K562 (cell line): ENCODE measurements around the gene ZSCAN25. TPM values are rescaled to one million over a fixed set of nuclear protein-coding genes. Genes with fewer than 3 reads are reported as not detected.

Source experiments
- ATF1 ChIP-seq, 2 experiments: fragments of 450-650 bp in 1 of 2; IDR thresholded peaks; 2 replicates each; pipeline ENCODE4 v1.6.1; 2016; ENCODE audit warnings: missing compliant biosample characterization in 1 of 2, missing genetic modification characterization in 1 of 2
- C11orf30 ChIP-seq: fragments of 450-650 bp; IDR thresholded peaks from 2 replicates; pipeline ENCODE4 v1.6.1; 2016; ENCODE audit warnings: low read depth, mild to moderate bottlenecking
- FOSL1 ChIP-seq: fragments of 200-800 bp; sonication (Bioruptor generic); conservative IDR thresholded peaks from 2 replicates; pipeline ENCODE4 v1.6.1; 2016; ENCODE audit warnings: missing genetic modification characterization, missing compliant biosample characterization
- FOXK1 ChIP-seq: sonication (generic); formaldehyde crosslinking; IDR thresholded peaks from 2 replicates; pipeline ENCODE4 v1.8.0; 2022; ENCODE audit warnings: missing genetic modification reagents, mild to moderate bottlenecking, borderline replicate concordance
- ILK ChIP-seq: fragments of 450-650 bp; IDR thresholded peaks from 2 replicates; pipeline ENCODE4 v1.6.1; 2016; ENCODE audit warnings: missing genetic modification characterization, low read depth, mild to moderate bottlenecking, missing compliant biosample characterization, moderate library complexity, borderline replicate concordance
- KHSRP ChIP-seq: fragments of 450-650 bp; IDR thresholded peaks from 2 replicates; pipeline ENCODE4 v1.6.1; 2017
- MAFG ChIP-seq: fragments of 450-650 bp; conservative IDR thresholded peaks from 2 replicates; pipeline ENCODE4 v1.6.1; 2016; ENCODE audit warnings: missing genetic modification characterization, missing compliant biosample characterization
- MLX ChIP-seq, 2 experiments: fragments of 450-650 bp in 1 of 2; sonication (generic) in 1 of 2; formaldehyde crosslinking; conservative IDR thresholded peaks; 2 replicates each; pipeline versions ENCODE4 v1.4.0 to v1.8.1; 2020 to 2022; ENCODE audit warnings: mild to moderate bottlenecking in 1 of 2, missing genetic modification reagents in 1 of 2
- NR1H2 ChIP-seq: sonication (generic); formaldehyde crosslinking; IDR thresholded peaks from 2 replicates; pipeline ENCODE4 v1.4.0; 2020; ENCODE audit warnings: mild to moderate bottlenecking, missing genetic modification reagents
- PREB ChIP-seq: sonication (generic); formaldehyde crosslinking; IDR thresholded peaks from 2 replicates; pipeline ENCODE4 v1.8.1; 2023; ENCODE audit warnings: mild to moderate bottlenecking, missing genetic modification reagents
- RB1 ChIP-seq: fragments of 450-650 bp; IDR thresholded peaks from 2 replicates; pipeline ENCODE4 v1.6.1; 2017; ENCODE audit warnings: low read depth, mild to moderate bottlenecking
- RBM22 ChIP-seq: fragments of 200-400 bp; formaldehyde crosslinking; IDR thresholded peaks from 2 replicates; pipeline ENCODE4 v1.6.1; 2018; ENCODE audit warnings: low read length, low read depth; ENCODE audit not compliant: poor library complexity, severe bottlenecking
- REST ChIP-seq, 2 experiments: fragments of 450-650 bp; formaldehyde crosslinking in 1 of 2; IDR thresholded peaks; 2 replicates each; pipeline versions ENCODE4 v1.4.0 to v1.6.1; 2014 to 2020; ENCODE audit warnings: mild to moderate bottlenecking in 2 of 2, borderline replicate concordance in 1 of 2, low read depth in 1 of 2
- SMC3 ChIP-seq: conservative IDR thresholded peaks from 2 replicates; pipeline ENCODE4 v1.6.1; 2011; ENCODE audit warnings: low read depth, low read length, improper control_type of control experiment; ENCODE audit not compliant: insufficient read depth
- ZNF384 ChIP-seq: IDR thresholded peaks from 2 replicates; pipeline ENCODE4 v1.6.1; 2012; ENCODE audit warnings: low read depth, low read length, improper control_type of control experiment
- polyA plus RNA-seq, 8 experiments: library from polyadenylated mRNA; depleted of rRNA in 4 of 8; stranded (reverse) in 5 of 8; unstranded in 3 of 8; fragments of >200 nt; fragmentation: Nextera tagmentation in 2 of 8; fragmentation: Illumina TruSeq in 1 of 8; extraction: Ambion mirVana in 2 of 8; extraction: Trizol in 1 of 8; gene quantifications; 2 replicates each; pipeline versions ENCODE4 v1.2.1 to v1.2.3, GENCODE V29; 2011 to 2014; ENCODE audit warnings: inconsistent platforms in 1 of 8, missing spikeins in 1 of 8
- total RNA-seq, 7 experiments: library from RNA; depleted of rRNA in 6 of 7; stranded (reverse); fragments of >200 nt in 6 of 7; fragmentation: Illumina TruSeq in 2 of 7; extraction: Trizol in 2 of 7; gene quantifications; 2 replicates each; pipeline versions ENCODE4 v1.2.1 to v1.2.3, GENCODE V29; 2011 to 2021; ENCODE audit warnings: low replicate concordance in 1 of 7

The ZSCAN25 gene
- total and polyA plus RNA-seq, 9 of the 15 experiments (the other 6 are each of a cell fraction or from before 2014, with no cell fraction given) = 0.94 to 18.4 (median 12.8) TPM

GRCh38 chr7:99631295-99632109 lies 14.8 kb downstream of the ZSCAN25 start (continued):
- no peak for TF ChIP-seq RBM22
- TF ChIP-seq MLX (CRISPR knock-in tag; conservative IDR thresholded peaks at IDR 0.05) = no peak
- no peak for TF ChIP-seq FOXK1 (CRISPR knock-in tag)
- peak; percentile 86 for TF ChIP-seq MAFG
- peak; percentile 81 for TF ChIP-seq C11orf30
- TF ChIP-seq KHSRP = no peak
- TF ChIP-seq FOSL1 (tag) = no peak
- TF ChIP-seq ATF1 (CRISPR knock-in tag; IDR thresholded peaks at IDR 0.05) = no peak
- TF ChIP-seq ATF1 (tag; IDR thresholded peaks at IDR 0.05) = 0 out of 2 replicates have a peak, but pooled peaks have one; percentile 26
- peak; percentile 92 for TF ChIP-seq REST (IDR thresholded peaks at IDR 0.05; ENCODE audit: borderline replicate concordance)
- TF ChIP-seq REST (CRISPR knock-in tag; IDR thresholded peaks at IDR 0.05; ENCODE audit: low read depth) = no peak
- 0 out of 2 replicates have a peak, but pooled peaks have one; percentile 12 for TF ChIP-seq RB1
- peak; percentile 89 for TF ChIP-seq SMC3
- TF ChIP-seq ILK (tag) = no peak
- peak; percentile 61 for TF ChIP-seq ZNF384
- no peak for TF ChIP-seq NR1H2 (CRISPR knock-in tag)
- TF ChIP-seq PREB (CRISPR knock-in tag) = no peak
